HG02943 (cell line): ENCODE measurements around the gene MLLT10.

Experiments
- ATAC-seq: cut with Tn5 transposase; IDR thresholded peaks from one replicate; pipeline ENCODE4 v1.9.1; 2021; ENCODE audit warnings: mild to moderate bottlenecking, low read depth, moderate library complexity; ENCODE audit not compliant: unreplicated experiment

MLLT10 gene

GRCh38 chr10:21722209-21722608, 188.2 kb downstream of the MLLT10 start:
- ATAC-seq: no peak

- no peak for ATAC-seq
Measured at GRCh38 chr10:21724020-21724589, 190.1 kb downstream of the MLLT10 start.

DNA sequence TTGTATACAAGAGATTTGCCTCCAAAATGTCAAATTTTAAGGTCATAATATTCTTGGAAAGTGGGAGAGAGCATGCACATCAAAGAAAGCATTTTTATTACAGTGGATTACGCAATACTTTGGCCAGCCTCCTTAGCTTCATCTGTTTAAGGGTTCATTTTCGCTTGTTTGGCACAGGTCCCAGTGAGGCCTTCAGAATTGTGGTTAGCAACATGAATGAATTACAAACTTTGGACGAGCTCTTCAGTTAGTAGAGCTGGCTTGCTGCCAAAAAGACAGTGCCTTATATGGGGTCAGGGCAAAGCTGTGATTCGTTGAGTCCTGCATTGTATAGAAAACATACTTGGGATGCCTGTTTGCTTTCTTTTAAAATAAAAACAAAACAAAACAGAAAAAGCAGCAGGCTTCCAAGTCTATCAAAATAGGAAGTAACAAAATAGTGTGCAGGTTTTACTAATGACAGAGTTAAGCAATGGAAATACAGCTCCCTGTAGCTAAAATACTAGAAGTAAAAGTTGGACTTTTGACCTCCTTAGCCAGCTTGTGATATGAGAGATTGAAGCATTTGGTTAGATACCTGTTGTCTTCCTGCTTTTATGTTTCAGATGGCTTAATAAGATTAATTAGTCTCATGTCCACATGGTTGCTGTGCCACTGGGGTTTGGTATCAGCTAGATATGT, 190.8 kb downstream of the MLLT10 start:
- peak; percentile 95 for ATAC-seq

GRCh38 chr10:21726601-21727225, 192.7 kb downstream of the MLLT10 start:
- ATAC-seq: no peak

- ATAC-seq: no peak
Measured at GRCh38 chr10:21727452-21728168, 193.6 kb downstream of the MLLT10 start.

GRCh38 chr10:21728618-21729017, 194.6 kb downstream of the MLLT10 start:
- no peak for ATAC-seq

DNA sequence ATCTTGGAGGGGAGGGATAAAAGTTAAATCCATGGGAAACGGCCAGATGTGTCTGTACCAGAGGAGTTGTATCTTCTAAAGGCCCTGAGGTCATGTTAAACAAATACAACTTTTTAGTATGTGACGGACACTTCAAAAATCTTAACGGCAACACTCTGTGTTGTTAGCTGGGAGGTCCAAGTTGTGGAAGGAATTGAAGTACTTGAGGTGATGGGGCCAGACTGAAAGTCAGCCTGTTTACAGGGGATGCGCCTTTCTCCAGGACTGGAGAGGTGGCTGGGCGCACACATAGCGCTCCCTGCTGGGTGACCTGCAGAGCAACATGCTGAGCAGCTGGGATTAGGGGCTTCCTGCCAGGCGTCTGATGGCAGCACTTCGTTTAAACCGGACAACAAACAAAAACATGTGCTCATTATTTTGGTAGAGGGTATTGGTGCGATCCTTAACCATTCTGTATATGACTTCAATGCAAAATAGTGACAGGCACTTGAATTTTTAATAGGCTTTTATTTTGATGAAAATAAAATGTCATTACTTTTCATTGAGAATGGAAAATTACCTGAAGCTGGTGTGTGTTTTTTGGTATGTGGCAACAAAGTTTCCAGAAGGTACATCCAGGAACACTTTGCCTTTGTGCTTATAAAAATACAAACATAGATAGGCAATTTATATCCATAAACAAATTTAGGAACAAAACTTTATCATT, 198.2 kb downstream of the MLLT10 start:
- no peak for ATAC-seq

DNA sequence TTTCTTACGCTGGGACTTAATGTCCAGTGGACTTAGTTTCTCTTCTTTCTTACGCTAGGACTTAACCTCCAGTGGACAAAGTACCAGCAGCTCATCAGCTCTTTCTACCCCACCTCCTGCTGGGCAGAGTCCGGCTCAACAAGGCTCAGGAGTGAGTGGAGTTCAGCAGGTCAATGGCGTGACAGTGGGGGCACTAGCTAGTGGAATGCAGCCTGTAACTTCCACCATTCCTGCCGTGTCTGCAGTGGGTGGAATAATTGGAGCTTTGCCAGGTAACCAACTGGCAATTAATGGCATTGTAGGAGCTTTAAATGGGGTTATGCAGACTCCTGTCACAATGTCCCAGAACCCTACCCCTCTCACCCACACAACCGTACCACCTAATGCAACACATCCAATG, 199.7 kb downstream of the MLLT10 start:
- ATAC-seq: no peak

GRCh38 chr10:21737106-21737505, 203.1 kb downstream of the MLLT10 start:
- ATAC-seq: no peak

GRCh38 chr10:21740989-21741388, 207.0 kb downstream of the MLLT10 start:
- ATAC-seq: no peak

GRCh38 chr10:21742740-21743412, 208.8 kb downstream of the MLLT10 start:
- ATAC-seq: no peak

DNA sequence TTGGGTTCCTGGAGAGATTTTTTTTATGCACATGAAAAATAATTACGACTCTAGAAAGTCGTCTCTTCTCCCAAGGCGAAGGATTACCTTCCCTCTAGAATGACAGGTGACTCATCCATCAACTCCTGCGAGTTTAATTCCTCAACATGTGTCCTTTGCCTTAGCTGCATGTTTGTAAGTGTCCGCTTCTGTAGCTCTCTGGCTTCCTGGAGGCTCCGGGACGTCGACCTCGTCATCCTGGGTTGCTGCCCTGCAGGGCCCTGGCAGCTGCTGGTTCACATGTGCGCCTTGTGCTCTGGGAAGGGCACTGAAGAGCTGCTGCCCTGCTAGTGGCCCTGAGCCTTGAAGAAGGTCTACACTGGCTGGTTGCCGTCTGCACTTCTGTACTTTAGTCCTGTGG, 210.2 kb downstream of the MLLT10 start:
- ATAC-seq: no peak

DNA sequence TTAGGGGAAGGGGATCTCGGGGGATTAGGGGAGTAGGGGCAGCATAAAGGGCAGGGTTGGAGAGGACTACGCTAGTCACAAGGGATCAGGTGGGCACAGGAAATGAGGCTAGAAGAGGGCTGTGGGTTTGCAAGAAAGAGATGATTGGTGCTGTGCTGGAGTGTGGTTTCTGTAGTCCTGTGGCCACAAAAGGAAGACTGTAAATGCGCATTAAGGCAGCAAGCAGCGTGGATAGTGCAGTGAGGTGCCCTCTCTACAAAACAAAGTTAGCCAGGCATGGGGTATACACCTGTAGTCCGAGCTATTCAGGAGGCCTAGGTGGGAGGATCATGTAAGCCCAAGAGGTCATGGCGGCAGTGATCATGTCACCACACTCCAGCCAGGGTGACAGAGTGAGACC, 212.1 kb downstream of the MLLT10 start:
- ATAC-seq: no peak

GRCh38 chr10:21747809-21748208, 213.8 kb downstream of the MLLT10 start:
- no peak for ATAC-seq

- ATAC-seq: no peak
Measured at GRCh38 chr10:21749788-21750187, 215.8 kb downstream of the MLLT10 start.

DNA sequence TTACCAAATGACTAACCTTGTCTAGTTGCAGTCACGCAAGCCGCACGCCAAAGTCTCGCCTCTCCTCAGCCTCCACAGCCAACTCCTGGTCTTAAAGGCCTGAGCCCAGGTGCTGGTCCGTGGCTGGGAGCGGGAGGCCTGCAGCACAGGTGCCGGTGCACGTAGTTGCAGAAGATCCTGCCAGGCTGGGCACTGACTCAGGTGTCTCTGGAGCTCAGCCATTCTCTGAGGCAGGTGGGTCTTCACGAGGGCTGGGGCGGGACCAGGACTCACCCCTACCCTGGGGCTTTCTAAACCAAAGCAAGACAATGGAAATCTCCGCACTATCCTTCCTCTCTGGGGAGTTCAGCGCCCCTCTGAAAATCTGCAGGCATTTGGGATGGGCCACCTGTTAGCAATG, 216.4 kb downstream of the MLLT10 start:
- no peak for ATAC-seq

GRCh38 chr10:21751341-21752310, 217.6 kb downstream of the MLLT10 start:
- no peak for ATAC-seq

DNA sequence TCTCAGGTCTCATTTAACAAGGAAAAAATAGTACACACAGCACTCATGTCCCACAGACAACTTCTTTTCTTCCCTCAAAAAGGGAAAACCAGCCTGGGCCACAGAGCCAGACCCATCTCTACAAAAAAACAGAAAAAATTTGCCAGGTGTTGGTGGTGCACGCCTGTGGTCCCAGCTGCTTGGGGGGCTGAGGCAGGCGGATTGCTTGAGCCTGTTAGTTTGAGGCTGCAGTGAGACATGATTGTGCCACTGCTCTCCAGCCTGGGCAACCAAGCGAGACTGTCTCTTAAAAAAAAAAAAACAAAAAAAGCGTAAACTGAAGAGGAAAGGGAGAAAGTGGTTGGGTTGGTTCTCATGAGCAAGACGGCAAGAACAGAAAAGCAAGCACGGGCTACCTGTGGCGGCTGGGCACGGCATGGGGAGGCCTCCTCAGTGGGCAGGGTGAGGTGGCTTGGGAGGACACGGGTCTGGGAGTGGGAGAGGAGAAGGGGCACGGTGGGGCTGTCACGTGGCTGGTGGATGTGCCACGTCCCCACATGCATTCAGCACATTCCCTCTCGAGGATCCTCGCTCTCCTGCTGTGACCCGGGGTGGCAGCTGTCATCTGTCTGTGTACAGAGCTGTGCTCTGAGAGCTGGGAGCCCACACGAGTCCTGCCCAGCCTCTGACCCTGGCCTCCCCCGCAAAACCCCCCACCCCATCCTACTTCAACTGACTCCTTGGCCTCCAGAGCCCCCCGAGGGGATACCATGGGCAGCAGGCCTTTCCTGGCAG, 219.7 kb downstream of the MLLT10 start:
- ATAC-seq: no peak
